GM12873 (cell line): ENCODE data around the gene GCNT1.

Experiments
- CTCF ChIP-seq: IDR thresholded peaks from 2 replicates; pipeline ENCODE4 v1.5.1; 2012; ENCODE audit warnings: low read depth, mild to moderate bottlenecking, moderate library complexity, low read length, control low read depth; ENCODE audit not compliant: insufficient read depth; ENCODE audit errors: missing control alignments

The GCNT1 gene

DNA sequence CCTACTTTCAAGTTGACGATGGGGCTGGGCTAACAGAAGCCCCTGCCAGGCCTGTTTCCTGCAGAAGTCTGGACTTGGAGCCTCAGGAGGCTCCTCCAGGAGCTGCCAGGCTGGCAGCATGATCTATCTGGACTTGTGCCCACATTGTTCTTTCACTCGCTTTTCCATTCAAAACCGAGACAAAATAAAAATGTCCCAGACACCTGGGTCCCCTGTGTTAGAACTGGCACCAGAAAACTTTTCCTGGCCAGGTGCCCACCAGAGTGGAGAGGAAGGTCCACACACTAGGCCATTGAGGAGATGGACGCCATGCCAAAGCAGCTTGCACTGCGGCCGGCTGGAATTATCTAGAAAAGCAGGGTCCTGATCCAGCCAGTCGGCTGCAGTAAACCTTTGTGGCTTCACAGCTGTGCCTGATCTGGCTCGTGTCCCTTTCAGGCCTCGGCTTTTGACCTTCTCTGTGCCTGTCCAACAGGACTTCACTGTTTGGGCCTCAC lies 78.2 kb downstream of the GCNT1 start:
- TF ChIP-seq CTCF: no peak

- TF ChIP-seq CTCF: no peak
These were observed 80.2 kb downstream of the GCNT1 start for GRCh38 chr9:76539180-76539579.

GRCh38 chr9:76542360-76542759 lies 83.4 kb downstream of the GCNT1 start:
- no peak for TF ChIP-seq CTCF

DNA sequence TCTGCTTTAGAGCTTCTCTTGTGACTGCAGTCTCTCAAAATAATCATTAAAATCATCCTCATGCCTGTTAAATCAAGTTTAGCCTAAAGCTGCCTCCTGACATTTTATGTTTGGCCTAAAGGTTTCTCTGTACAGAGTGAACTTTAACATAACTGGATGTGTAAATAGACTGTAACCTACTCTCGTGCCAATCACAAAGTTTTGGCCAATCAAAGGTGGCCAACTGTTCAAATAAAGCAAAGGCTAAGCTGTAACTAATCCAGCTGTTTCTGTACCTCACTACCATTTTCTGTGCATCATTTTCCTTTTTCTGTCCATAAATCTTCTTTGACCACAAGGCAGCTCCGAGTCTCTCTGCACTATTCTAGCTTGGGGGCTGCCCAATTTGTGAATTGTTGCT lies 86.2 kb downstream of the GCNT1 start:
- TF ChIP-seq CTCF: no peak

DNA sequence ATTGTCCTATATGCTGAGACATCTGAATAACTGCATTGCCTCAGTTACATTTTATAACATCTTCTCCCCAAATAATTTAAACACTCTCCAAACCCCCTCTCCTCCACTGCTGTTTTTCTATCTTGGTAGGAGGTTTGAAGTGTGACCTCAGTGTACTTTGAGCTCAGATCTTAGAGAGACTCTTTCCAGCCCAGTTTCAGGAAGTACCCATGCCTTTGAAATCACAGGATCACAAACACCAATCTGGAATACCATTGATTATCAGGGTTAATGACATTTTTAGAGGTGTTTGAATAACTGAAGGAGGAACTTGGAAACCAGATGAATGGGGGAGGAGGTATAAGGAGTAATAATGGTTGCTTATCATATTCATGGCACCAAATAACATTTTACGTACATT lies 93.2 kb downstream of the GCNT1 start:
- TF ChIP-seq CTCF: no peak

GRCh38 chr9:76552751-76553455 lies 93.9 kb downstream of the GCNT1 start:
- no peak for TF ChIP-seq CTCF

GRCh38 chr9:76553680-76554079 lies 94.7 kb downstream of the GCNT1 start:
- TF ChIP-seq CTCF: no peak
